ENCODE results near the gene FAM151A.

GRCh38 chr1:54651608-54652007 is 28.3 kb upstream of the FAM151A start:
- TF ChIP-seq CTCF (IDR thresholded peaks at IDR 0.05; ENCODE audit: extremely low read depth in 1 of 2, insufficient read depth in 1 of 2, low read depth in 1 of 2, low read length in 2 of 2) (no peak), POLR2A (IDR thresholded peaks at IDR 0.05; ENCODE audit: low read depth, low read length) (no peak), MYC (IDR thresholded peaks at IDR 0.05; ENCODE audit: low read depth, low read length) (no peak), POLR2AphosphoS5 (IDR thresholded peaks at IDR 0.05; ENCODE audit: insufficient read depth, low read depth, low read length) (no peak), JUN (IDR thresholded peaks at IDR 0.05; ENCODE audit: borderline replicate concordance, insufficient read depth, insufficient read length, low read depth) (no peak), EZH2 (IDR thresholded peaks at IDR 0.05; ENCODE audit: borderline replicate concordance, low read depth, low read length, severe bottlenecking) (no peak)

Measured in endothelial cell of umbilical vein (primary cell).